Muscle layer of duodenum (tissue), 2 donors: ENCODE measurements around the gene GPX5.

Source experiments
- H3K27ac ChIP-seq: one replicate; pipeline ENCODE4 v1.7.0; 2013; ENCODE audit warnings: mild to moderate bottlenecking, low read length
- H3K27me3 ChIP-seq: one replicate; pipeline ENCODE4 v1.7.0; 2013; ENCODE audit warnings: low read depth, mild to moderate bottlenecking, control low read depth, low read length
- H3K36me3 ChIP-seq, 2 donors: one replicate each; pipeline ENCODE4 v1.7.0; 2013; ENCODE audit warnings: low read length in 2 of 2, control low read depth in 1 of 2, mild to moderate bottlenecking in 1 of 2; ENCODE audit not compliant: insufficient read depth in 2 of 2, control insufficient read depth in 1 of 2
- H3K4me1 ChIP-seq, 2 donors: one replicate each; pipeline ENCODE4 v1.7.0; 2013; ENCODE audit warnings: low read length in 2 of 2, mild to moderate bottlenecking in 2 of 2, control low read depth in 1 of 2, moderate library complexity in 1 of 2; ENCODE audit not compliant: insufficient read depth in 2 of 2, control insufficient read depth in 1 of 2
- H3K4me3 ChIP-seq, 2 donors: one replicate each; pipeline ENCODE4 v1.7.0; 2013; ENCODE audit warnings: low read length in 2 of 2, low read depth in 1 of 2, mild to moderate bottlenecking in 1 of 2
- H3K9me3 ChIP-seq, 2 donors: one replicate each; pipeline ENCODE4 v1.7.0; 2013; ENCODE audit warnings: low read length in 2 of 2, control low read depth in 1 of 2, mild to moderate bottlenecking in 1 of 2; ENCODE audit not compliant: control insufficient read depth in 1 of 2
- donor health status: healthy.

Gene GPX5

GRCh38 chr6:28566527-28567252 lies 41.0 kb downstream of the GPX5 start:
- Histone ChIP-seq H3K36me3 (no peaks in the 10 kb centered on the region), H3K9me3 (no peaks in the 10 kb centered on the region), H3K27ac (no peak overlapping the region), H3K4me3 (no peak overlapping the region), H3K4me1 (no peaks in the 10 kb centered on the region), H3K27me3 (peaks cover 6% of the 10 kb centered on the region)

DNA sequence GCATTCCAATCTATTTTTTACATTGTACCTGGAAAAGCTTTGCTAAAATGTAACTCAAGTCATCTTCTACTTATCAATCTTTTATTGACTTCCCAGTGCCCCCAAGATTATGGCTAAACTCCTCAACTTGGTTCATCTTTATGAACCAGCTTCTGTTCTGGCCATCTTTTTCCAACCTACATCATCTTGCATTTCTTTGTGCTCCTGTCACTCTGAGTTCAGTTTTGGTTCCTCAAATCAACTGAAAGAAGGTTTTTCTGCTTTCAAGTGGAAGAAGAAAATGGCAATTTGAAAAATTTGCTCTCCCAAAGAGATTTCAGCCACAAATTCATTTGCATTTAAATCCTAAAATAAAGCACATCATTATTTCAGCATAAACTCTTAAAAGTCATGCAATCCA lies 41.8 kb downstream of the GPX5 start:
- Histone ChIP-seq H3K4me3 (no peak overlapping the region), H3K27me3 (peaks cover 6% of the 10 kb centered on the region), H3K9me3 (no peaks in the 10 kb centered on the region), H3K36me3 (no peaks in the 10 kb centered on the region), H3K27ac (no peak overlapping the region), H3K4me1 (no peaks in the 10 kb centered on the region)

- no peaks in the 10 kb centered on the region for H3K36me3 ChIP-seq
- no peaks in the 10 kb centered on the region for H3K4me1 ChIP-seq
- H3K27ac ChIP-seq, result no peak overlapping the region
- H3K9me3 ChIP-seq, result no peaks in the 10 kb centered on the region
- no peak overlapping the region for H3K4me3 ChIP-seq
- peaks cover 6% of the 10 kb centered on the region for H3K27me3 ChIP-seq
These were observed 42.9 kb downstream of the GPX5 start for GRCh38 chr6:28568515-28569108.

GRCh38 chr6:28569748-28570147 lies 44.1 kb downstream of the GPX5 start:
- Histone ChIP-seq H3K27me3 (peaks cover 6% of the 10 kb centered on the region), H3K4me3 (no peak overlapping the region), H3K36me3 (no peaks in the 10 kb centered on the region), H3K27ac (no peak overlapping the region), H3K4me1 (no peaks in the 10 kb centered on the region), H3K9me3 (no peaks in the 10 kb centered on the region)

GRCh38 chr6:28580475-28580874 lies 54.8 kb downstream of the GPX5 start:
- Histone ChIP-seq H3K4me3 (no peak overlapping the region), H3K4me1 (no peaks in the 10 kb centered on the region), H3K27ac (no peak overlapping the region), H3K9me3 (no peaks in the 10 kb centered on the region), H3K27me3 (no peaks in the 10 kb centered on the region), H3K36me3 (no peaks in the 10 kb centered on the region)

GRCh38 chr6:28583463-28583862 lies 57.8 kb downstream of the GPX5 start:
- no peaks in the 10 kb centered on the region for H3K4me1 ChIP-seq

More at GRCh38 chr6:28583463-28583862, 57.8 kb downstream of the GPX5 start:
- Histone ChIP-seq H3K9me3 (no peaks in the 10 kb centered on the region), H3K4me3 (no peak overlapping the region), H3K36me3 (no peaks in the 10 kb centered on the region), H3K27ac (no peak overlapping the region), H3K27me3 (peaks cover 23% of the 10 kb centered on the region)
